GM23338 (cell line): ENCODE results near the gene GRIK1.

Source experiments
- CREB1 ChIP-seq: fragments of 250-450 bp; sonication (Bioruptor Pico); IDR thresholded peaks from 2 replicates; pipeline ENCODE4 v1.5.0; 2020; ENCODE audit warnings: low read depth, mild to moderate bottlenecking, moderate library complexity
- EZH2 ChIP-seq: fragments of 200-600 bp; sonication (generic); IDR thresholded peaks from one replicate; pipeline ENCODE4 v1.8.0; 2017; ENCODE audit warnings: antibody characterized with exemption, mild to moderate bottlenecking, low read depth; ENCODE audit not compliant: unreplicated experiment
- EZH2phosphoT487 ChIP-seq: fragments of 200-600 bp; sonication (generic); IDR thresholded peaks from one replicate; pipeline ENCODE4 v1.8.1; 2018; ENCODE audit warnings: antibody characterized with exemption; ENCODE audit not compliant: unreplicated experiment
- JUNB ChIP-seq: IDR thresholded peaks from one replicate; pipeline ENCODE4 v1.6.1; 2016; ENCODE audit warnings: antibody characterized with exemption; ENCODE audit not compliant: unreplicated experiment
- NANOG ChIP-seq: IDR thresholded peaks from 2 replicates; pipeline ENCODE4 v1.6.1; 2016; ENCODE audit warnings: antibody characterized with exemption, borderline replicate concordance
- POLR2AphosphoS5 ChIP-seq: IDR thresholded peaks from 2 replicates; pipeline ENCODE4 v1.6.1; 2016; ENCODE audit warnings: antibody characterized with exemption, low read depth
- STAT1 ChIP-seq: IDR thresholded peaks from one replicate; pipeline ENCODE4 v1.6.1; 2016; ENCODE audit warnings: antibody characterized with exemption; ENCODE audit not compliant: unreplicated experiment
- ZNF114 ChIP-seq: fragments of 250-450 bp; sonication (Bioruptor Pico); IDR thresholded peaks from 2 replicates; pipeline ENCODE4 v1.5.0; 2020; ENCODE audit warnings: mild to moderate bottlenecking, moderate library complexity
- ZNF331 ChIP-seq: fragments of 250-450 bp; sonication (Bioruptor Pico); IDR thresholded peaks from 2 replicates; pipeline ENCODE4 v1.5.0; 2020; ENCODE audit warnings: low read depth, mild to moderate bottlenecking, moderate library complexity
- TF ChIP-seq, protein P1 (sequence below), 2 experiments: fragments of 200-600 bp in 1 of 2; sonication (generic) in 1 of 2; conservative IDR thresholded peaks; 2 replicates each; pipeline versions ENCODE4 v1.5.1 to v1.6.1; 2016 to 2017; ENCODE audit warnings: antibody characterized with exemption in 2 of 2, low read depth in 2 of 2, mild to moderate bottlenecking in 2 of 2, moderate library complexity in 1 of 2
- TF ChIP-seq, protein P2 (sequence below): IDR thresholded peaks from one replicate; pipeline ENCODE4 v1.6.1; 2018; ENCODE audit warnings: antibody characterized with exemption; ENCODE audit not compliant: unreplicated experiment
- TF ChIP-seq, protein P3 (sequence below): IDR thresholded peaks from 2 replicates; pipeline ENCODE4 v1.6.1; 2016; ENCODE audit warnings: antibody characterized with exemption
- TF ChIP-seq, protein P4 (sequence below): fragments of 250-450 bp; sonication (Bioruptor Pico); IDR thresholded peaks from 2 replicates; pipeline ENCODE4 v1.5.0; 2020; ENCODE audit warnings: mild to moderate bottlenecking, moderate library complexity

DNA sequence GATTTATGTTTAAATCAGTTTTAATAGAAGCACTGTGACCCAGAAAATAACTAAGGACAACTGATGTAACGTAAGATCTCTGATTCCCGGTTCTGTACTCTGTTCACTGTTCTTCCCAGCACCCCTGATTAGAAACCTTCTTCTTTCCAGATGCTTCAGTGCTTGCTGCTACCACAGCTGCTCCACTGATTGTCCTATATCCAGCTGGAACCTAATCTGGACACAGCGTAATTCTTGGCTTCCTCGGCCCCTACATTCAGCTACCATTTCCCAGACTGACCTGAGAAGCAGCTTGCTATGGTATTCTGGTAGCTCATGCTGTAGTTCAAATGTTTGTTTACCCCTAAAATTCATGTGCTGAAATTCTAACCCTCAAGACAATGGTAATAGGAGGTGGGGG lies 302.7 kb downstream of the GRIK1 start:
- TF ChIP-seq, protein P1, sequence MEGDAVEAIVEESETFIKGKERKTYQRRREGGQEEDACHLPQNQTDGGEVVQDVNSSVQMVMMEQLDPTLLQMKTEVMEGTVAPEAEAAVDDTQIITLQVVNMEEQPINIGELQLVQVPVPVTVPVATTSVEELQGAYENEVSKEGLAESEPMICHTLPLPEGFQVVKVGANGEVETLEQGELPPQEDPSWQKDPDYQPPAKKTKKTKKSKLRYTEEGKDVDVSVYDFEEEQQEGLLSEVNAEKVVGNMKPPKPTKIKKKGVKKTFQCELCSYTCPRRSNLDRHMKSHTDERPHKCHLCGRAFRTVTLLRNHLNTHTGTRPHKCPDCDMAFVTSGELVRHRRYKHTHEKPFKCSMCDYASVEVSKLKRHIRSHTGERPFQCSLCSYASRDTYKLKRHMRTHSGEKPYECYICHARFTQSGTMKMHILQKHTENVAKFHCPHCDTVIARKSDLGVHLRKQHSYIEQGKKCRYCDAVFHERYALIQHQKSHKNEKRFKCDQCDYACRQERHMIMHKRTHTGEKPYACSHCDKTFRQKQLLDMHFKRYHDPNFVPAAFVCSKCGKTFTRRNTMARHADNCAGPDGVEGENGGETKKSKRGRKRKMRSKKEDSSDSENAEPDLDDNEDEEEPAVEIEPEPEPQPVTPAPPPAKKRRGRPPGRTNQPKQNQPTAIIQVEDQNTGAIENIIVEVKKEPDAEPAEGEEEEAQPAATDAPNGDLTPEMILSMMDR (conservative IDR thresholded peaks at IDR 0.05; ENCODE audit: low read depth in 2 of 2) = no peak
- TF ChIP-seq POLR2AphosphoS5 (no peak), CREB1 (no peak), STAT1 (no peak), EZH2 (no peak), EZH2phosphoT487 (no peak), JUNB (no peak), NANOG (no peak), ZNF331 (CRISPR knock-in tag) (no peak), ZNF114 (CRISPR knock-in tag) (no peak)
- TF ChIP-seq, protein P2, sequence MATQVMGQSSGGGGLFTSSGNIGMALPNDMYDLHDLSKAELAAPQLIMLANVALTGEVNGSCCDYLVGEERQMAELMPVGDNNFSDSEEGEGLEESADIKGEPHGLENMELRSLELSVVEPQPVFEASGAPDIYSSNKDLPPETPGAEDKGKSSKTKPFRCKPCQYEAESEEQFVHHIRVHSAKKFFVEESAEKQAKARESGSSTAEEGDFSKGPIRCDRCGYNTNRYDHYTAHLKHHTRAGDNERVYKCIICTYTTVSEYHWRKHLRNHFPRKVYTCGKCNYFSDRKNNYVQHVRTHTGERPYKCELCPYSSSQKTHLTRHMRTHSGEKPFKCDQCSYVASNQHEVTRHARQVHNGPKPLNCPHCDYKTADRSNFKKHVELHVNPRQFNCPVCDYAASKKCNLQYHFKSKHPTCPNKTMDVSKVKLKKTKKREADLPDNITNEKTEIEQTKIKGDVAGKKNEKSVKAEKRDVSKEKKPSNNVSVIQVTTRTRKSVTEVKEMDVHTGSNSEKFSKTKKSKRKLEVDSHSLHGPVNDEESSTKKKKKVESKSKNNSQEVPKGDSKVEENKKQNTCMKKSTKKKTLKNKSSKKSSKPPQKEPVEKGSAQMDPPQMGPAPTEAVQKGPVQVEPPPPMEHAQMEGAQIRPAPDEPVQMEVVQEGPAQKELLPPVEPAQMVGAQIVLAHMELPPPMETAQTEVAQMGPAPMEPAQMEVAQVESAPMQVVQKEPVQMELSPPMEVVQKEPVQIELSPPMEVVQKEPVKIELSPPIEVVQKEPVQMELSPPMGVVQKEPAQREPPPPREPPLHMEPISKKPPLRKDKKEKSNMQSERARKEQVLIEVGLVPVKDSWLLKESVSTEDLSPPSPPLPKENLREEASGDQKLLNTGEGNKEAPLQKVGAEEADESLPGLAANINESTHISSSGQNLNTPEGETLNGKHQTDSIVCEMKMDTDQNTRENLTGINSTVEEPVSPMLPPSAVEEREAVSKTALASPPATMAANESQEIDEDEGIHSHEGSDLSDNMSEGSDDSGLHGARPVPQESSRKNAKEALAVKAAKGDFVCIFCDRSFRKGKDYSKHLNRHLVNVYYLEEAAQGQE = no peak
- TF ChIP-seq, protein P3, sequence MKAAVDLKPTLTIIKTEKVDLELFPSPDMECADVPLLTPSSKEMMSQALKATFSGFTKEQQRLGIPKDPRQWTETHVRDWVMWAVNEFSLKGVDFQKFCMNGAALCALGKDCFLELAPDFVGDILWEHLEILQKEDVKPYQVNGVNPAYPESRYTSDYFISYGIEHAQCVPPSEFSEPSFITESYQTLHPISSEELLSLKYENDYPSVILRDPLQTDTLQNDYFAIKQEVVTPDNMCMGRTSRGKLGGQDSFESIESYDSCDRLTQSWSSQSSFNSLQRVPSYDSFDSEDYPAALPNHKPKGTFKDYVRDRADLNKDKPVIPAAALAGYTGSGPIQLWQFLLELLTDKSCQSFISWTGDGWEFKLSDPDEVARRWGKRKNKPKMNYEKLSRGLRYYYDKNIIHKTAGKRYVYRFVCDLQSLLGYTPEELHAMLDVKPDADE = no peak
- TF ChIP-seq, protein P4, sequence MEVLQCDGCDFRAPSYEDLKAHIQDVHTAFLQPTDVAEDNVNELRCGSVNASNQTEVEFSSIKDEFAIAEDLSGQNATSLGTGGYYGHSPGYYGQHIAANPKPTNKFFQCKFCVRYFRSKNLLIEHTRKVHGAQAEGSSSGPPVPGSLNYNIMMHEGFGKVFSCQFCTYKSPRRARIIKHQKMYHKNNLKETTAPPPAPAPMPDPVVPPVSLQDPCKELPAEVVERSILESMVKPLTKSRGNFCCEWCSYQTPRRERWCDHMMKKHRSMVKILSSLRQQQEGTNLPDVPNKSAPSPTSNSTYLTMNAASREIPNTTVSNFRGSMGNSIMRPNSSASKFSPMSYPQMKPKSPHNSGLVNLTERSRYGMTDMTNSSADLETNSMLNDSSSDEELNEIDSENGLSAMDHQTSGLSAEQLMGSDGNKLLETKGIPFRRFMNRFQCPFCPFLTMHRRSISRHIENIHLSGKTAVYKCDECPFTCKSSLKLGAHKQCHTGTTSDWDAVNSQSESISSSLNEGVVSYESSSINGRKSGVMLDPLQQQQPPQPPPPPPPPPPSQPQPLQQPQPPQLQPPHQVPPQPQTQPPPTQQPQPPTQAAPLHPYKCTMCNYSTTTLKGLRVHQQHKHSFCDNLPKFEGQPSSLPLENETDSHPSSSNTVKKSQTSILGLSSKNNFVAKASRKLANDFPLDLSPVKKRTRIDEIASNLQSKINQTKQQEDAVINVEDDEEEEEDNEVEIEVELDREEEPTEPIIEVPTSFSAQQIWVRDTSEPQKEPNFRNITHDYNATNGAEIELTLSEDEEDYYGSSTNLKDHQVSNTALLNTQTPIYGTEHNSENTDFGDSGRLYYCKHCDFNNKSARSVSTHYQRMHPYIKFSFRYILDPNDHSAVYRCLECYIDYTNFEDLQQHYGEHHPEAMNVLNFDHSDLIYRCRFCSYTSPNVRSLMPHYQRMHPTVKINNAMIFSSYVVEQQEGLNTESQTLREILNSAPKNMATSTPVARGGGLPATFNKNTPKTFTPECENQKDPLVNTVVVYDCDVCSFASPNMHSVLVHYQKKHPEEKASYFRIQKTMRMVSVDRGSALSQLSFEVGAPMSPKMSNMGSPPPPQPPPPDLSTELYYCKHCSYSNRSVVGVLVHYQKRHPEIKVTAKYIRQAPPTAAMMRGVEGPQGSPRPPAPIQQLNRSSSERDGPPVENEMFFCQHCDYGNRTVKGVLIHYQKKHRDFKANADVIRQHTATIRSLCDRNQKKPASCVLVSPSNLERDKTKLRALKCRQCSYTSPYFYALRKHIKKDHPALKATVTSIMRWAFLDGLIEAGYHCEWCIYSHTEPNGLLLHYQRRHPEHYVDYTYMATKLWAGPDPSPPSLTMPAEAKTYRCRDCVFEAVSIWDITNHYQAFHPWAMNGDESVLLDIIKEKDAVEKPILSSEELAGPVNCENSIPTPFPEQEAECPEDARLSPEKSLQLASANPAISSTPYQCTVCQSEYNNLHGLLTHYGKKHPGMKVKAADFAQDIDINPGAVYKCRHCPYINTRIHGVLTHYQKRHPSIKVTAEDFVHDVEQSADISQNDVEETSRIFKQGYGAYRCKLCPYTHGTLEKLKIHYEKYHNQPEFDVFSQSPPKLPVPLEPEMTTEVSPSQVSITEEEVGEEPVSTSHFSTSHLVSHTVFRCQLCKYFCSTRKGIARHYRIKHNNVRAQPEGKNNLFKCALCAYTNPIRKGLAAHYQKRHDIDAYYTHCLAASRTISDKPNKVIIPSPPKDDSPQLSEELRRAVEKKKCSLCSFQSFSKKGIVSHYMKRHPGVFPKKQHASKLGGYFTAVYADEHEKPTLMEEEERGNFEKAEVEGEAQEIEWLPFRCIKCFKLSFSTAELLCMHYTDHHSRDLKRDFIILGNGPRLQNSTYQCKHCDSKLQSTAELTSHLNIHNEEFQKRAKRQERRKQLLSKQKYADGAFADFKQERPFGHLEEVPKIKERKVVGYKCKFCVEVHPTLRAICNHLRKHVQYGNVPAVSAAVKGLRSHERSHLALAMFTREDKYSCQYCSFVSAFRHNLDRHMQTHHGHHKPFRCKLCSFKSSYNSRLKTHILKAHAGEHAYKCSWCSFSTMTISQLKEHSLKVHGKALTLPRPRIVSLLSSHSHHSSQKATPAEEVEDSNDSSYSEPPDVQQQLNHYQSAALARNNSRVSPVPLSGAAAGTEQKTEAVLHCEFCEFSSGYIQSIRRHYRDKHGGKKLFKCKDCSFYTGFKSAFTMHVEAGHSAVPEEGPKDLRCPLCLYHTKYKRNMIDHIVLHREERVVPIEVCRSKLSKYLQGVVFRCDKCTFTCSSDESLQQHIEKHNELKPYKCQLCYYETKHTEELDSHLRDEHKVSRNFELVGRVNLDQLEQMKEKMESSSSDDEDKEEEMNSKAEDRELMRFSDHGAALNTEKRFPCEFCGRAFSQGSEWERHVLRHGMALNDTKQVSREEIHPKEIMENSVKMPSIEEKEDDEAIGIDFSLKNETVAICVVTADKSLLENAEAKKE (CRISPR knock-in tag) = no peak
